Muscle layer of colon (tissue), 2 donors: Measurements from ENCODE around the gene OR2V2.
"Not testable (repeated sequence)": the region's sequence is repeated elsewhere in the genome, so short reads cannot be mapped to it uniquely, and the experiment has no call there.

ENCODE experiments used
- H3K27ac ChIP-seq: one replicate; pipeline ENCODE4 v1.7.0; 2013; ENCODE audit warnings: low read depth, mild to moderate bottlenecking, low read length, moderate library complexity
- H3K27me3 ChIP-seq, 2 donors: one replicate each; pipeline ENCODE4 v1.7.0; 2013; ENCODE audit warnings: low read length in 2 of 2, mild to moderate bottlenecking in 2 of 2; ENCODE audit not compliant: insufficient read depth in 2 of 2, control insufficient read depth in 1 of 2
- H3K36me3 ChIP-seq: one replicate; pipeline ENCODE4 v1.7.0; 2013; ENCODE audit warnings: mild to moderate bottlenecking, low read length; ENCODE audit not compliant: insufficient read depth
- H3K4me1 ChIP-seq: one replicate; pipeline ENCODE4 v1.7.0; 2013; ENCODE audit warnings: mild to moderate bottlenecking, low read length; ENCODE audit not compliant: insufficient read depth
- H3K4me3 ChIP-seq, 2 donors: one replicate each; pipeline ENCODE4 v1.7.0; 2013; ENCODE audit warnings: low read length in 2 of 2, low read depth in 1 of 2, mild to moderate bottlenecking in 1 of 2, moderate library complexity in 1 of 2
- H3K9ac ChIP-seq: one replicate; pipeline ENCODE4 v1.7.0; 2013; ENCODE audit warnings: low read length
- H3K9me3 ChIP-seq: one replicate; pipeline ENCODE4 v1.7.0; 2013; ENCODE audit warnings: mild to moderate bottlenecking, low read length
- donor health status: abdominal sarcoma.
- donor health status: Adenocarcinoma of cecum.

The OR2V2 gene

DNA sequence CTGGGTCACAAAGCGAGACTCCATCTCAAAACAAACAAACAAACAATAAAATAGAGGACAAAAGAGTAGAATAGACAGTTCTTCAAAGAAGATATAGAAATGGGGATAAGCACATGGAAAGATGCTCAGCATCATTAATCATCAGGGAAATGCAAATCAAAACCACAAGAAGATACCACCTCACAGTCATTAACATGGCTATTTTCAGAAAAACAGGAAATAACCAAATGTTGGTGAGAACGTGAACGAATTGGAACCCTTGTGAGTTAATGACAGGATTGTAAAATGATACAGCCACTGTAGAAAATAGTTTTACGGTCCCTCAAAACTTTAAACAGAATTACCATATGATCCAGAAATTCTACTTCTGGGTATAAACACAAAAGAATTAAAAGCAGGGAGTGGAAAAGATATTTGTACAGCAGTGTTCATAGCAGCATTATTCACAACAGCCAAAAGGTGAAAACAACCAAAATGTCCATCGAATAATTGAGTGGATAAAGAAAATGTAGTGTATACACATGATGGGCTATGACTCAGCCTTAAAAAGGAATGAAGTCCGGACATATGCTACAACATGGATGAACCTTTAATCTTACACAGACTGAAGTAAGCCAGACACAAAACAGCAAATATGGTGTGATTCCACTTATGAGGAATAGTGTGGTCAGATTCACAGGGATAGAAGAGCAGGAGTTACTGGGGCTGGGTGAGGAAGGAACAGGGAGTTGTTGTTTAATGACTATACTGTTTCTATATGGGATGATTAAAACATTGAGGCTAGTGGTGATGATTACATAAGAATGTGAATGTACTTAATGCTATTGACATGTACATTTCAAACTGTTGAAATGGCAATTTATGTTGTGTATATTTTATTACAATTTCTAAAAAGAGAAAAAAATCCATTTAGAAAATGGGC is 19.7 kb downstream of the OR2V2 start:
- no peaks in the 10 kb centered on the region for H3K4me1 ChIP-seq
- no peaks in the 10 kb centered on the region for H3K36me3 ChIP-seq
- no peak overlapping the region for H3K4me3 ChIP-seq
- peaks cover 63 to 66% of the 10 kb centered on the region in 2 donors for H3K27me3 ChIP-seq
- H3K27ac ChIP-seq = no peak overlapping the region
- no peak overlapping the region for H3K9ac ChIP-seq
- H3K9me3 ChIP-seq = no peaks in the 10 kb centered on the region

DNA sequence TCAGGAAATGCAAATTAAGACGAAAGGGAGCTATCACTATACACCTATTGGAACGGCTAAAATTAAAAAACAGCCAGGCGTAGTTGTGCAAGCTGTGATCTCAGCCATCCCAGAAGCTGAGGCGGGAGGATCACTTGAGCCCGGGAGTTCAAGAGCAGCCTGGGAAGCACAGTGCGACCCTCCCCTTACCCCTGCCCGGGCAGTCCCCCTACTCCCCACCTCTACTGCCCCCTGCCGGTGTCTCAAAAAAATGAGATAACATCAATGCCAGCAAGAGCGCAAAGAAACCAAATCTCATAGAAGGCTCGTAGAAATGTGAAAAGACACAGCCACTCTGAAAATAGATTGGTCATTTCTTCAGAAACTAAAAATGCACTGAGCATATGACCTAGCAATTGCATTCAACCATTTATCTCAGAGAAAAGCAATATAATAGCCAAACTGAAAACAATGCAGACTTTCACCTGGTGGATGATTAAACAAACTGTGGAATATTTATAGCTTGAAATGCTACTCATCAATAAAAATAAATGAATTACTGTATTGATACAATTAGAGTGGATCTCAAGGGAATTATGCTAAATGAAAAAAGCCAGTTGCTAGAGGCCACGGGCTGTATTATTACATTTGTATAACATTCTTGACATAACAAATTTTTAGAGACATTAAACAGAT is 20.6 kb downstream of the OR2V2 start:
- Histone ChIP-seq H3K4me1 (no peaks in the 10 kb centered on the region), H3K9me3 (no peaks in the 10 kb centered on the region), H3K36me3 (no peaks in the 10 kb centered on the region), H3K27ac (no peak overlapping the region), H3K27me3 (peaks cover 71 to 75% of the 10 kb centered on the region in 2 donors), H3K4me3 (no peak overlapping the region), H3K9ac (no peak overlapping the region)

DNA sequence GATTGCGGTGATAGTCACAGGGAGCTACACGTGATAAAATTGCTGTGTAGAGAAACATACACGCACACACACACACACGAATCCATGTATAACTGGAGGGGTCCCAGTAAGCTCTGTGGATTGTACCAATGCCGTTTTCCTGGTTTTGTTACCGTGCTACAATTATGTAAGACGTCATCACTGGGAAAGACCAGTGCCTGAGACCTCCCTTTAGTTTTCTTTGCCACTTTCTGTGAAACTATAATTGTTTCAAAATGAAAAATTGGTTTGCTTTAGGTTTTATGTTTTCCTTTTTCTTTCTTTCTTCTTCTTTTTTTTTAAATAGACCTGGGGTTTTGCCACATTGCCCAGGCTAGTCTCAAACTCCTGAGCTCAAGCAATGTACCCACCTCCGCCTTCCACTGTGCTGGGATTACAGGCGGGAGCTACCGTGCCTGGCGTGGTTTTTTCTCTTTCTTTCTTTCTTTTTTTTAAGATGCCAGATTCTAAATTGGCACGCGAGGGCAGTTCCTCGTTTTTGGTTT is 21.3 kb downstream of the OR2V2 start:
- no peak overlapping the region for H3K4me3 ChIP-seq
- H3K36me3 ChIP-seq = no peaks in the 10 kb centered on the region
- H3K27me3 ChIP-seq = peaks cover 78 to 79% of the 10 kb centered on the region in 2 donors
- H3K9ac ChIP-seq = no peak overlapping the region
- H3K4me1 ChIP-seq = no peaks in the 10 kb centered on the region
- H3K9me3 ChIP-seq = no peaks in the 10 kb centered on the region
- no peak overlapping the region for H3K27ac ChIP-seq

DNA sequence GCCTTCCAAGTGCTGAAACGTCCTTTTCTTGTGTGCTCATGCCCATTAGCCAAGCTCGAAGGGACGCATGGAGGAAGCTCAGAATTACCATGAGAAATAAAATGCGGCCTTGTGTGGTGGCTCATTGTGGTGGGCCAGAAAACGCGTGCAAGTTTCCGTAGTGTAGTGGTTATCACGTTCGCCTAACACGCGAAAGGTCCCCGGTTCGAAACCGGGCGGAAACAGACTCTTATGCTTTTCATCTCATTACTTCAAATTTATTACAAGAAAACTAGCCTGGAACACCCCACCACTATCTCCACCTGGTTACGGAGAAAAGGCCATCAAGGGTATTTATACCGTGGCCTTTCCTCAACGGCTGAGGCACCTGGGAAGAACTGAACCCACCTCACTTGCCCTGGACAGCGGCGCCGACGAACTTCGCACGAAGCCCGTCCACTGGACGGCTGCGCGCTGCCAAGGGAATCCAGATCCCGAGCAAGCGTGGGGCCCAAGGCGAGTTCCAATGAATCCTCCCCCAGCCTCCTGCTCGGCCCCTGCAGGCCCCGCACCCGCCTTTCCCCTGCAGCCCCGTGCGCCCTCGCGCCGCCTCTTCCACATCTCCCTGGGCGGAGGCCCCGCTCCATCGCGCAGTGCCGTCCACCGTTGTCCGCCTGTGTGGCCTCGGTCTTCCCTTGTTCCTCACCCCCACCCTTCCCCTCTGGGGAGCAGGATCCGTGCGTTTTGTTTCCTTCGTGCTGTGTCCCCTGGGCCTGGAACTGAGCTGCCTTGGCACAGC is 22.3 kb downstream of the OR2V2 start:
- not testable (repeated sequence) for H3K27ac ChIP-seq, H3K4me3 ChIP-seq, H3K4me1 ChIP-seq, H3K9ac ChIP-seq, H3K36me3 ChIP-seq, H3K9me3 ChIP-seq
- peaks cover 82 to 85% of the 10 kb centered on the region in 2 donors for H3K27me3 ChIP-seq

DNA sequence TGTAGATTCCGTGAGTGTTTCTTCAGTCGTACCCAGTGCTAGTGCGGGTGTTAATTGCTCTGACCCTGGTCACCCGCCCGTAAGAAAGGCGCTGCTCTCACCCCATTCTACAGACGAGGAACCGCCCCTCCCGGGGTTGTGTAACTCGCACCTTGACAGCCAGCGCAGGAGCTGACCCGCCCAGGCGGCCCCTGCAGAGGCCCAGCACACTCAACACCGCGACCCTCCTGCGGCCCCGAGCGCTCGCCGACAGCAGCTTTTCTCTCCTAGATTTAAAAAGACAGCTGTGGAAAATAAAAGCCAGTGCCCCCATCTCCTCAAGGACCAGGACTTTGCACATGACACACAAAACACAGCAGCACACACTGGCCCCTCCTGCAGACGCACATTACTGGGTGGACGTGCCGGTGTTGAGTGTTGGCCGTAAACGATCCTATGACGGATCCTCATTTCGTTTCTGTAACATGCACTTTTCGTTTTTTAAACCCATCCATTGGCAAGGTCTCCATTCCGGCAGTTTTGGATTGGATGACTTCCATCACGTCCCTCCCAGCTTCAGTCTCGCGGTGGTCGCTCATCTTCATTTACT is 22.9 kb downstream of the OR2V2 start:
- H3K27me3 ChIP-seq = peaks cover 78 to 79% of the 10 kb centered on the region in 2 donors
- H3K4me3 ChIP-seq = no peak overlapping the region
- no peak overlapping the region for H3K27ac ChIP-seq
- no peaks in the 10 kb centered on the region for H3K4me1 ChIP-seq
- no peaks in the 10 kb centered on the region for H3K36me3 ChIP-seq
- no peaks in the 10 kb centered on the region for H3K9me3 ChIP-seq
- H3K9ac ChIP-seq = no peak overlapping the region

DNA sequence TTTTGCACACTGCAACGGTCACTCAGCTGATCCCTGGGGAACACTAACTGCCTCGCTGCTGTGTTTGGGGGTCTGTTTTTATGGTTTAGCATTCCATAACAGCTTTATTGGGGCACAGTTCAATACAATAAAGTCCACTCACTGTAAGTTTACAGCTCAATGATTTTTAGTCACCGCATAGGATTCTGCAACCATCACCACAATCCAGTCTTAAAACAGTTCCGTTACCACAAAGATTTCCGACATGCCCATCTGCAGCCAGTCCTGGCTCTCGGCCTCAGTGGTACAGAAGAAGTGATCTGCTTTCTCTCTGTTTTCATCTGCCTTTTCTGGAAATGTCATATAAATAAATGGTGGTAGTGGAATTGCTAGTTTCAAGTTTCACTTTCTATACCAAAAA is 23.6 kb downstream of the OR2V2 start:
- no peak overlapping the region for H3K9ac ChIP-seq
- no peaks in the 10 kb centered on the region for H3K4me1 ChIP-seq
- no peak overlapping the region for H3K27ac ChIP-seq
- H3K36me3 ChIP-seq = no peaks in the 10 kb centered on the region
- no peaks in the 10 kb centered on the region for H3K9me3 ChIP-seq
- H3K27me3 ChIP-seq = peaks cover 77 to 81% of the 10 kb centered on the region in 2 donors
- no peak overlapping the region for H3K4me3 ChIP-seq

DNA sequence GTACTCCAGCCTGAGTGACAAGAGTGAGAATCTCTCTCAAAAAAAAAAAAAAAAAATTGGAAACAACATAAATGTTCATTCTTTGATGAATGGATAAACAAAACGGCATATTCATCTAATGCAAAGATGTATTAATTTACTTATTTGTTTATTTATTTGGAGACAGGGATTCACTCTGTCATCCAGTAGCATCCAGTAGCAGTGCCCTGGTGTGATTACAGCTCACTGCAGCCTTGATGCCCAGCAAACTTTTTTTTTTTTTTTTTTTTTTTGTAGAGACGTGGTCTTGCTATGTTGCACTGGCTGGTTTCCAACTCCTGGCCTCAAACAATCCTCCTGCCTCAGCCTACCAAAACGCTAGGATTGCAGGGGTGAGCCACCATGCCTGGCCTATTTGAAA is 24.4 kb downstream of the OR2V2 start:
- H3K9me3 ChIP-seq = no peaks in the 10 kb centered on the region
- peaks cover 72 to 81% of the 10 kb centered on the region in 2 donors for H3K27me3 ChIP-seq
- H3K36me3 ChIP-seq = no peaks in the 10 kb centered on the region
- no peak overlapping the region for H3K4me3 ChIP-seq
- no peak overlapping the region for H3K9ac ChIP-seq
- H3K27ac ChIP-seq = no peak overlapping the region
- H3K4me1 ChIP-seq = no peaks in the 10 kb centered on the region

DNA sequence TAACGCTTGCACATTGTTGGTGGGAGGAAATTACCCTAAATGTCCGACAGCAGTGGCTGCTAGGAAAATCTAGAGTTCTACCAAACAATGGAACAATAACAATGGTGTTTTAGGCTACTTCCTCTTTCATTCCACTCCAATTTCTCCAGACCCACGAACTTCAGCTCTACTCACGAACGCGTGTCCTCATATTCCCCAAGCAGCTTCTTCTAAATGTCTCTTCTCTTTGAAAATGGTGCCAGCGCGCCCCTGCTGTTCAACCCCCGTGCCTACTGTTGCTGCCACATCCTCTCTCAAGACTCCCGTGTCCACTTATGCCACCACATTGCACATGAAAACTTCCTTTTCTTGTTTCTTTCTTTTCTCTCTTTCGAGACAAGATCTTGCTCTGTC is 25.6 kb downstream of the OR2V2 start:
- Histone ChIP-seq H3K9me3 (no peaks in the 10 kb centered on the region), H3K27ac (no peak overlapping the region), H3K4me3 (no peak overlapping the region), H3K36me3 (no peaks in the 10 kb centered on the region), H3K9ac (no peak overlapping the region), H3K4me1 (no peaks in the 10 kb centered on the region), H3K27me3 (peaks cover 61 to 70% of the 10 kb centered on the region in 2 donors)

DNA sequence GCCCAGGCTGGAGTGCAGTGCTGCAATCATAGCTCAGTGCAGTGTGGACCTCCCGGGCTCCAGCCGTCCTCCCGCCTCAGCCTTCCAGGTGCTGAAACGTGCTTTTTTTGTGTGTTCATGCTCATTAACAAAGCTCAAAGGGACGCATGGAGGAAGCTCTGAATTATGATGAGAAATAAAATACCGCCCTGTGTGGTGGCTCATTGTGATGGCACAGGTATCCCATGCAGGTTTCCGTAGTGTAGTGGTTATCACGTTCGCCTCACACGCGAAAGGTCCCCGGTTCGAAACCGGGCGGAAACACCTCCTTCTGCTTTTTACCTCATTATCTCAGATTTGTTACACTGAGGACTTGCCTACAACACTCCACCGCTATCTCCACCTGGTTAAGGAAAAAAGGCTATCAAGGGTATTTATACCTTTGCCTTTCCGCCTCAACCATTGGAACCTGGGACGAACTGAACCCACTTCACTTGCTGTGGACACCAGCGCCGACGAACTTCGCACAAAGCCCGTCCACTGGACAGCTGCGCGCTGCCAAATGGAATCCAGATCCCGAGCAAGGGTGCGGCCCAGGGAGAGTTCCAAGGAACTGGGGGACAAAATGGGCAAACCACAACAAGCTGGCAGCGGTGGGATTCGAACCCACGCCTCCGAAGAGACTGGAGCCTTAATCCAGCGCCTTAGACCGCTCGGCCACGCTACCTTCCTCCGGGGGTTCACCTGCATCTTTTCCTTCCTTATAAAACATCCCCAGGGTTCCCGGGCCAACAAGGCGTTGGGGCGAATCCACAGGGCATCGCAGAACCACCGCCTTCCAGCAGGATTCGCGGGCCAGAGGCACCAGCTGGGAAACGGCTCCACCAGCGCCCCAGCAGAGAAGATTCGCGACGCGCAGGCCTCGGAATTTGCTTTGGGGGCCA is 26.3 kb downstream of the OR2V2 start:
- H3K36me3 ChIP-seq = no peaks in the 10 kb centered on the region
- H3K4me1 ChIP-seq = no peaks in the 10 kb centered on the region
- H3K27me3 ChIP-seq = peaks cover 55 to 64% of the 10 kb centered on the region in 2 donors
- no peak overlapping the region for H3K27ac ChIP-seq
- H3K4me3 ChIP-seq = no peak overlapping the region
- no peak overlapping the region for H3K9ac ChIP-seq
- H3K9me3 ChIP-seq = no peaks in the 10 kb centered on the region

DNA sequence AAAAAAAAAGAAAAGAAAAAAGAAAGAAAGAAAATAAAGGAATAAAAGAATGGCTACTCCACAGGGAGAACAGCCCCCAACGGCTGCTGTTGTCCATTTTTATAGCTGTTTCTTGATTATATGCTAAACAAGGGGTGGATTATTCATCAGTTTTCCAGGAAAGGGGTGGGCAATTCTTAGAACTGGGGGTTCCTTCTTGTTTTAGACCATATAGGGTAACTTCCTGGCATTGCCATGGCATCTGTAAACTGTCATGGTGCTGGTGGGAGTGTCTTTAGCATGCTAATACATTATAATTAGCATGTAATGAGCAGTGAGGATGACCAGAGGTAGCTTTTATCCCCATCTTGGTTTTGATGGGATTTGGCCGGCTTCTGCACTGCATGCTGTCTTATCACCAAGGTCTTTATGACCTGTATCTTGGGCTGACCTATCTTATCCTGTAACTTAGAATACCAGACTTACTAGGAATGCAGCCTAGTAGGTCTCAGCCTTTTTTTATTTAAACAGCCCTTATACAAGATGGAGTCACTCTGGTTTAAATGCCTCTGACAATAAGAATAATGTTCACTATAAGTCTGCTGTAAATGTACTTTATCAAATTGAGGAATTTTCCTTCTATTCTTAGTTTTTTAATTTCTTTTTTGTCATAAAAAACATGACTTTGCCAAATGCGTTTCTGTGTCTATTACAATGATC is 29.0 kb downstream of the OR2V2 start:
- Histone ChIP-seq H3K4me1 (no peaks in the 10 kb centered on the region), H3K4me3 (no peak overlapping the region), H3K27me3 (peaks cover 30 to 38% of the 10 kb centered on the region in 2 donors), H3K36me3 (no peaks in the 10 kb centered on the region), H3K9me3 (no peaks in the 10 kb centered on the region), H3K9ac (no peak overlapping the region), H3K27ac (no peak overlapping the region)
